GM12875 (cell line): Measurements from ENCODE around the gene SMOC2.

Experiments used
- H3K4me3 ChIP-seq: one replicate; pipeline ENCODE4 v1.5.1; 2011; ENCODE audit warnings: low read depth, low read length, control low read depth
- TF ChIP-seq, protein P1 (sequence below): IDR thresholded peaks from 2 replicates; pipeline ENCODE4 v1.5.1; 2011; ENCODE audit warnings: low read depth, mild to moderate bottlenecking, control low read depth, inconsistent platforms, low read length, moderate library complexity, borderline replicate concordance; ENCODE audit not compliant: insufficient read depth

SMOC2 gene

DNA sequence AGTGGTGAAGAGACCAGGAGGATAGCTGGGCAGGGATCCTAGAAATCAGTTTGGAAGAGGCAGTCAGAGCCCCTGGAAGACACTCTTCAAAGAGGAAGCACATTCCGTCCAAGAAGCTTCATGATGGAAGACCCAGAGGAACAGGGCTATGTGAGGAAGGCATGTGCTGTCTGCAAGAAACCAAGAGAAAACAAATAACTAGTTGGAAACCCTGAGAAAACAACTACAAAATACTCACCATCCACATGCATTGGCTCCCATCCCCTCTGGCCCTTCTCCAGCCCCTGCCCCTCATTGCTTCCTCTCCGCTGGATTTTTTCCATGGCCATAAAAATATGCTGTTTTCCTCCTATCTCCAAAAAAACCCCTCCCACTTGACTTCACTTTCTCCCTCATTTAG lies 40.9 kb upstream of the SMOC2 start:
- H3K4me3 ChIP-seq, result no peak overlapping the region
- TF ChIP-seq, protein P1, sequence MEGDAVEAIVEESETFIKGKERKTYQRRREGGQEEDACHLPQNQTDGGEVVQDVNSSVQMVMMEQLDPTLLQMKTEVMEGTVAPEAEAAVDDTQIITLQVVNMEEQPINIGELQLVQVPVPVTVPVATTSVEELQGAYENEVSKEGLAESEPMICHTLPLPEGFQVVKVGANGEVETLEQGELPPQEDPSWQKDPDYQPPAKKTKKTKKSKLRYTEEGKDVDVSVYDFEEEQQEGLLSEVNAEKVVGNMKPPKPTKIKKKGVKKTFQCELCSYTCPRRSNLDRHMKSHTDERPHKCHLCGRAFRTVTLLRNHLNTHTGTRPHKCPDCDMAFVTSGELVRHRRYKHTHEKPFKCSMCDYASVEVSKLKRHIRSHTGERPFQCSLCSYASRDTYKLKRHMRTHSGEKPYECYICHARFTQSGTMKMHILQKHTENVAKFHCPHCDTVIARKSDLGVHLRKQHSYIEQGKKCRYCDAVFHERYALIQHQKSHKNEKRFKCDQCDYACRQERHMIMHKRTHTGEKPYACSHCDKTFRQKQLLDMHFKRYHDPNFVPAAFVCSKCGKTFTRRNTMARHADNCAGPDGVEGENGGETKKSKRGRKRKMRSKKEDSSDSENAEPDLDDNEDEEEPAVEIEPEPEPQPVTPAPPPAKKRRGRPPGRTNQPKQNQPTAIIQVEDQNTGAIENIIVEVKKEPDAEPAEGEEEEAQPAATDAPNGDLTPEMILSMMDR, result no peak

DNA sequence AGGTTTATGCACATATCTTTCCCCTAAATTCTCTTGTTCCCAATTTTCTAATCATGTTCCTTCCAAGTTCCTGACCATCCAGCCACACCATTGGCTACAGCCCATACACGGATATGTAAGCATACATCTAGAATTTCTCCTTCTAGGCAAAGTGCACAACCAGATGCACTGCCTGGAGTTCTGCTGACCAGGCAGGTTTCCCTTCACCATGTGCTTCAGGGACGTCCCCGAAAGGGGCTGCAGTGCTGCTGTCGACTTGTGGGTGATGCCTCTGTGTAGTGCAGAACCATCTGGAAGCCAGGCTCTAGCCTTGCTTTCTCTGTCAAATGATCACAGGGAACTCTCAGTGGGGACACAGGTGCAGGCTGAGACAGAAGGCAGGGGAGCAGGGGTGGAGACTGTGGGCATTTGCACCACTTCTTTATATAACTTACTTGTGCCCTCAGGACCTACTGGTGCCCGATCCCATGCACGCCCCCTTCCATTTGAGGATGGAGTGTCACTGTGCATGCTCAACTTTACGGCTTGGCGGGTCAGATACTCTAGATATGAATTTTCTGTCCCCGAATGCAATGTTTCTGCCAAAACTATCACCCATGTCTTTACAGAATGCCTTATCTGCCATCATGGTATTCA lies 37.5 kb upstream of the SMOC2 start:
- TF ChIP-seq, protein P1, result no peak
- no peak overlapping the region for H3K4me3 ChIP-seq

GRCh38 chr6:168404560-168404959 lies 36.4 kb upstream of the SMOC2 start:
- no peak overlapping the region for H3K4me3 ChIP-seq
- TF ChIP-seq, protein P1, result no peak

GRCh38 chr6:168407842-168408241 lies 33.1 kb upstream of the SMOC2 start:
- no peak overlapping the region for H3K4me3 ChIP-seq
- TF ChIP-seq, protein P1, result no peak

DNA sequence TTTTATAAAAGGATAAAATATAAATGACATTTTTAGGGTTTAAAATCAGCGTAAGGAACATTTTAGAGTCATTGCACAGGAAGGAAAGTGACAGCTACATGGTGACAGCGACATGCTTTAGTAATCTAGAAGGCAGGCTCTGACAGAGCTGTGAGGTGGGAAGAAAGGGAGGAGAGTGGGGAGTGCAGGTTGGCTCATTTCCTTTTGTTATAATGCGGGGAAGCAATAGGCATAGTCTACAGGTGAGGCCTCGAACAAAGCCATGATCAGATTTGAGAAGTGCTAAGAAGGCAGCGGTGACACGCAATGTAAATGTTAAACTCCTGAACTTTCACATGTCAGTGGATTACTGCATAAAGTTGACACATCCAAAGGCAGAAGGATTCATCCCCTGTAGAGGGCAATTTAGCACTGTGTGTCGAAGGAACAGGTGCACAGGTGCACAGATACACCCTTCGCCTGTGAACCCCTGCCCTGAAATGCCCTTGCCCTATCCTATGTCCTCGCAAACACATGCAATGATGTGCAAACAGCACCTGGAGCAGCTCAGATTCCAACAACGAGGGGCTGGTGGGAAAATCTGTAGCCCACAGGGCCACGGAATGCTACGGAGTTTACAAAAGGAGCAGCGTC lies 32.4 kb upstream of the SMOC2 start:
- no peak overlapping the region for H3K4me3 ChIP-seq
- TF ChIP-seq, protein P1, result no peak

GRCh38 chr6:168410035-168410434 lies 30.9 kb upstream of the SMOC2 start:
- TF ChIP-seq, protein P1, result no peak
- no peak overlapping the region for H3K4me3 ChIP-seq

GRCh38 chr6:168410554-168411011 lies 30.4 kb upstream of the SMOC2 start:
- H3K4me3 ChIP-seq, result no peak overlapping the region
- TF ChIP-seq, protein P1, result no peak
